OCI-LY3 (cell line): ENCODE results near the gene GCK.

ENCODE experiments used
- H2AFZ ChIP-seq: fragments of 200-600, 300-600 bp; shearing (Covaris generic); 2 replicates; pipeline ENCODE4 v1.6.0; 2014; ENCODE audit warnings: antibody characterized with exemption, low read depth, low read length
- H3K27ac ChIP-seq: fragments of 200-600, 300-600 bp; sonication (generic); 2 replicates; pipeline ENCODE4 v1.5.1; 2014; ENCODE audit warnings: mild to moderate bottlenecking, low read length, moderate library complexity, mixed read lengths
- H3K27me3 ChIP-seq: fragments of 200-600, 300-600 bp; sonication (generic); 2 replicates; pipeline ENCODE4 v1.6.1; 2014; ENCODE audit warnings: low read depth, low read length, mixed read lengths
- H3K36me3 ChIP-seq: fragments of 200-600, 300-600 bp; sonication (generic); replicated peaks from 2 replicates; pipeline ENCODE3; 2014; ENCODE audit warnings: low read depth, low read length, mixed read lengths
- H3K4me1 ChIP-seq: fragments of 300-600, 200-600 bp; sonication (generic); 2 replicates; pipeline ENCODE4 v1.6.1; 2014; ENCODE audit warnings: low read length, mixed read lengths
- H3K4me2 ChIP-seq: fragments of 200-600, 300-600 bp; sonication (generic); 2 replicates; pipeline ENCODE4 v1.6.1; 2014; ENCODE audit warnings: low read length, mixed read lengths
- H3K4me3 ChIP-seq: fragments of 300-600, 200-600 bp; sonication (generic); 2 replicates; pipeline ENCODE4 v1.5.1; 2014; ENCODE audit warnings: antibody characterized with exemption, mild to moderate bottlenecking, low read length, moderate library complexity
- H3K79me2 ChIP-seq: fragments of 300-600, 200-600 bp; shearing (Covaris generic); 2 replicates; pipeline ENCODE4 v1.6.1; 2014; ENCODE audit warnings: mild to moderate bottlenecking, low read length, mixed read lengths
- H3K9ac ChIP-seq: fragments of 300-600, 200-600 bp; shearing (Covaris generic); 2 replicates; pipeline ENCODE4 v1.6.0; 2014; ENCODE audit warnings: mild to moderate bottlenecking, low read length, moderate library complexity
- H3K9me3 ChIP-seq: fragments of 200-600, 300-600 bp; shearing (Covaris generic); 2 replicates; pipeline ENCODE4 v1.6.1; 2014; ENCODE audit warnings: low read length, mixed read lengths; ENCODE audit not compliant: insufficient read depth
- H4K20me1 ChIP-seq: fragments of 200-600, 300-600 bp; sonication (generic); 2 replicates; pipeline ENCODE4 v1.6.1; 2016; ENCODE audit warnings: low read length, mixed read lengths; ENCODE audit not compliant: insufficient read depth
- EZH2phosphoT487 ChIP-seq: fragments of 200-600 bp; shearing (Covaris generic); IDR thresholded peaks from 2 replicates; pipeline ENCODE4 v1.6.1; 2018; ENCODE audit warnings: antibody characterized with exemption, mixed run types, low read depth
- TF ChIP-seq, protein P1 (sequence below): fragments of 200-600, 300-600 bp; sonication (generic); IDR thresholded peaks from 2 replicates; pipeline ENCODE4 v1.5.1; 2014; ENCODE audit warnings: antibody characterized with exemption, low read length, low read depth

Gene GCK

DNA sequence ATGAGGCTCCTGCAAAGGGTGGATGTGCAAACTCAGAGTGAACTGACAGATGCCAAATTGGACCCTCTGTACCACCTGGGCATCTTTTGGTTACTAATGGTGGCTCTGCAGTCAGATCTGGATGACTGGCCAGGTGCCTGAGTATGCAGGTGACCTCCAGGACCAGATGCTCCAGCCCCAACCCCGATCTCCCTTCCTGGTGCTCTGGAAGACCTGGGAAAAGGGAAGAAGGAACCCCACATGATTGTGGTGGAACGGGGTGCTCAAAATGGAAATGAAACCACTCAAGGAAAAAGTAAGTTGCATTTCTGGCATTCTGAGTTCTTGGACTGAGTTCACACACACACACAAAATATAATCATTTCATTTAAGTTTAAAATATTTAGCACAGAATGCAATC is 94.9 kb downstream of the GCK start:
- H3K27ac ChIP-seq: no peak overlapping the region
- H3K9ac ChIP-seq: no peak overlapping the region
- no peaks in the 10 kb centered on the region for H3K79me2 ChIP-seq
- no peaks in the 10 kb centered on the region for H3K27me3 ChIP-seq
- no peaks in the 10 kb centered on the region for H3K36me3 ChIP-seq
- no peak overlapping the region for H3K4me2 ChIP-seq
- no peak overlapping the region for H2AFZ ChIP-seq
- H3K4me3 ChIP-seq: no peak overlapping the region
- H3K9me3 ChIP-seq: no peaks in the 10 kb centered on the region
- H3K4me1 ChIP-seq: peaks cover 27% of the 10 kb centered on the region
- no peaks in the 10 kb centered on the region for H4K20me1 ChIP-seq
- TF ChIP-seq EZH2phosphoT487: no peak
- TF ChIP-seq, protein P1, sequence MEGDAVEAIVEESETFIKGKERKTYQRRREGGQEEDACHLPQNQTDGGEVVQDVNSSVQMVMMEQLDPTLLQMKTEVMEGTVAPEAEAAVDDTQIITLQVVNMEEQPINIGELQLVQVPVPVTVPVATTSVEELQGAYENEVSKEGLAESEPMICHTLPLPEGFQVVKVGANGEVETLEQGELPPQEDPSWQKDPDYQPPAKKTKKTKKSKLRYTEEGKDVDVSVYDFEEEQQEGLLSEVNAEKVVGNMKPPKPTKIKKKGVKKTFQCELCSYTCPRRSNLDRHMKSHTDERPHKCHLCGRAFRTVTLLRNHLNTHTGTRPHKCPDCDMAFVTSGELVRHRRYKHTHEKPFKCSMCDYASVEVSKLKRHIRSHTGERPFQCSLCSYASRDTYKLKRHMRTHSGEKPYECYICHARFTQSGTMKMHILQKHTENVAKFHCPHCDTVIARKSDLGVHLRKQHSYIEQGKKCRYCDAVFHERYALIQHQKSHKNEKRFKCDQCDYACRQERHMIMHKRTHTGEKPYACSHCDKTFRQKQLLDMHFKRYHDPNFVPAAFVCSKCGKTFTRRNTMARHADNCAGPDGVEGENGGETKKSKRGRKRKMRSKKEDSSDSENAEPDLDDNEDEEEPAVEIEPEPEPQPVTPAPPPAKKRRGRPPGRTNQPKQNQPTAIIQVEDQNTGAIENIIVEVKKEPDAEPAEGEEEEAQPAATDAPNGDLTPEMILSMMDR: no peak
